ENCODE data around the gene COPB1.
A peak's percentile ranks its signal among the peaks of the same experiment; 100 is the strongest.
"Not testable (repeated sequence)": the region's sequence is repeated elsewhere in the genome, so short reads cannot be mapped to it uniquely, and the experiment has no call there.

Gene COPB1

GRCh38 chr11:14499560-14500180 lies at the start of gene COPB1:
Gene COPB1, minus strand, starts transcription at chr11:14499811. Its CDS starts 883 bp downstream, at chr11:14498928.
- DNase-seq: peak; percentile 81

GRCh38 chr11:14547440-14547839 lies 47.8 kb upstream of the COPB1 start:
- DNase-seq: no peak

GRCh38 chr11:14546672-14547071 lies 47.1 kb upstream of the COPB1 start:
- no peak for DNase-seq

- DNase-seq: no peak
Measured at GRCh38 chr11:14544611-14545010, 45.0 kb upstream of the COPB1 start.

GRCh38 chr11:14543260-14543659 lies 43.6 kb upstream of the COPB1 start:
- DNase-seq: no peak

- peak; percentile 87 for DNase-seq
Measured at GRCh38 chr11:14542324-14542723, 42.7 kb upstream of the COPB1 start.

- no peak for DNase-seq
Measured at GRCh38 chr11:14541192-14541947, 41.8 kb upstream of the COPB1 start.

GRCh38 chr11:14539982-14540421 lies 40.4 kb upstream of the COPB1 start:
- no peak for DNase-seq

- no peak for DNase-seq
Measured at GRCh38 chr11:14538926-14539554, 39.4 kb upstream of the COPB1 start.

- no peak for DNase-seq
Measured at GRCh38 chr11:14538271-14538925, 38.8 kb upstream of the COPB1 start.

- peak; percentile 9 for DNase-seq
Measured at GRCh38 chr11:14537134-14537599, 37.6 kb upstream of the COPB1 start.

- DNase-seq: not testable (repeated sequence)
Measured at GRCh38 chr11:14535166-14535565, 35.6 kb upstream of the COPB1 start.

GRCh38 chr11:14529951-14530350 lies 30.3 kb upstream of the COPB1 start:
- DNase-seq: no peak

- DNase-seq: no peak
Measured at GRCh38 chr11:14529321-14529720, 29.7 kb upstream of the COPB1 start.

GRCh38 chr11:14522801-14523200 lies 23.2 kb upstream of the COPB1 start:
- DNase-seq: no peak

- DNase-seq: no peak
Measured at GRCh38 chr11:14522245-14522644, 22.6 kb upstream of the COPB1 start.

- DNase-seq: peak; percentile 27
Measured at GRCh38 chr11:14520747-14521151, 21.1 kb upstream of the COPB1 start.

- DNase-seq: peak; percentile 94
Measured at GRCh38 chr11:14519917-14520746, 20.5 kb upstream of the COPB1 start, which contains the start of gene PSMA1. Gene PSMA1, minus strand, starts transcription at chr11:14520386. Its CDS starts 87 bp downstream, at chr11:14520299.

- DNase-seq: no peak
Measured at GRCh38 chr11:14519597-14519916, 19.9 kb upstream of the COPB1 start.

GRCh38 chr11:14518820-14519219 lies 19.2 kb upstream of the COPB1 start:
- DNase-seq: no peak

GRCh38 chr11:14513800-14514199 lies 14.2 kb upstream of the COPB1 start:
- DNase-seq: no peak

GRCh38 chr11:14506532-14506931 lies 6.9 kb upstream of the COPB1 start:
- no peak for DNase-seq
